ENCODE measurements around the gene INHBC.
A peak's percentile ranks its signal among the peaks of the same experiment; 100 is the strongest.
"Not testable (repeated sequence)": the region's sequence is repeated elsewhere in the genome, so short reads cannot be mapped to it uniquely, and the experiment has no call there.

Gene INHBC

GRCh38 chr12:57415088-57415487 lies 19.5 kb upstream of the INHBC start:
- Mint-ChIP-seq H3K27ac (peak overlapping the region; percentile 58), H3K9me3 (no peaks in the 10 kb centered on the region), H3K4me3 (no peak overlapping the region), H3K36me3 (ENCODE audit: low read depth) (peaks cover 29% of the 10 kb centered on the region), H3K27me3 (no peaks in the 10 kb centered on the region), H3K4me1 (ENCODE audit: low read depth) (peaks cover 44% of the 10 kb centered on the region)
- DNase-seq: no peak

- no peak for DNase-seq
- H3K27ac Mint-ChIP-seq: no peak overlapping the region
- no peaks in the 10 kb centered on the region for H3K27me3 Mint-ChIP-seq
- H3K4me3 Mint-ChIP-seq: no peak overlapping the region
- peaks cover 30% of the 10 kb centered on the region for H3K36me3 Mint-ChIP-seq (ENCODE audit: low read depth)
- no peaks in the 10 kb centered on the region for H3K9me3 Mint-ChIP-seq
- peaks cover 41% of the 10 kb centered on the region for H3K4me1 Mint-ChIP-seq (ENCODE audit: low read depth)
Observed at GRCh38 chr12:57416039-57416996, 18.3 kb upstream of the INHBC start.

GRCh38 chr12:57418255-57418654 lies 16.3 kb upstream of the INHBC start:
- no peaks in the 10 kb centered on the region for H3K27me3 Mint-ChIP-seq
- peaks cover 28% of the 10 kb centered on the region for H3K4me1 Mint-ChIP-seq (ENCODE audit: low read depth)
- peaks cover 26% of the 10 kb centered on the region for H3K36me3 Mint-ChIP-seq (ENCODE audit: low read depth)
- H3K9me3 Mint-ChIP-seq: no peaks in the 10 kb centered on the region
- no peak for DNase-seq
- H3K4me3 Mint-ChIP-seq: no peak overlapping the region
- no peak overlapping the region for H3K27ac Mint-ChIP-seq

- H3K4me3 Mint-ChIP-seq: no peak overlapping the region
- no peaks in the 10 kb centered on the region for H3K27me3 Mint-ChIP-seq
- peaks cover 28% of the 10 kb centered on the region for H3K4me1 Mint-ChIP-seq (ENCODE audit: low read depth)
- DNase-seq: no peak
- no peak overlapping the region for H3K27ac Mint-ChIP-seq
- no peaks in the 10 kb centered on the region for H3K9me3 Mint-ChIP-seq
- H3K36me3 Mint-ChIP-seq (ENCODE audit: low read depth): peaks cover 30% of the 10 kb centered on the region
Observed at GRCh38 chr12:57419495-57419894, 15.1 kb upstream of the INHBC start.

GRCh38 chr12:57420482-57420881 lies 14.1 kb upstream of the INHBC start:
- Mint-ChIP-seq H3K27me3 (no peaks in the 10 kb centered on the region), H3K27ac (no peak overlapping the region), H3K36me3 (ENCODE audit: low read depth) (peaks cover 30% of the 10 kb centered on the region), H3K9me3 (no peaks in the 10 kb centered on the region), H3K4me1 (ENCODE audit: low read depth) (peaks cover 30% of the 10 kb centered on the region), H3K4me3 (no peak overlapping the region)
- no peak for DNase-seq

- H3K27me3 Mint-ChIP-seq, H3K4me3 Mint-ChIP-seq, H3K9me3 Mint-ChIP-seq: not testable (repeated sequence)
- peak; percentile 20 for DNase-seq
- Mint-ChIP-seq H3K27ac (peak overlapping the region; percentile 4), H3K4me1 (ENCODE audit: low read depth) (peaks cover 43% of the 10 kb centered on the region), H3K36me3 (ENCODE audit: low read depth) (peaks cover 44% of the 10 kb centered on the region)
Observed at GRCh38 chr12:57426948-57427347, 7.6 kb upstream of the INHBC start.

- peak overlapping the region; percentile 97 for H3K27ac Mint-ChIP-seq
- peaks cover 31% of the 10 kb centered on the region for H3K36me3 Mint-ChIP-seq (ENCODE audit: low read depth)
- H3K9me3 Mint-ChIP-seq: no peaks in the 10 kb centered on the region
- DNase-seq: peak; percentile 24
- H3K4me1 Mint-ChIP-seq (ENCODE audit: low read depth): peaks cover 44% of the 10 kb centered on the region
- H3K4me3 Mint-ChIP-seq: peak overlapping the region; percentile 92
- no peaks in the 10 kb centered on the region for H3K27me3 Mint-ChIP-seq
Observed at GRCh38 chr12:57428965-57429364, 5.6 kb upstream of the INHBC start.

- H3K4me1 Mint-ChIP-seq (ENCODE audit: low read depth): peaks cover 42% of the 10 kb centered on the region
- DNase-seq: peak; percentile 40
- H3K9me3 Mint-ChIP-seq: no peaks in the 10 kb centered on the region
- peak overlapping the region; percentile 92 for H3K4me3 Mint-ChIP-seq
- peak overlapping the region; percentile 97 for H3K27ac Mint-ChIP-seq
- no peaks in the 10 kb centered on the region for H3K27me3 Mint-ChIP-seq
- H3K36me3 Mint-ChIP-seq (ENCODE audit: low read depth): peaks cover 28% of the 10 kb centered on the region
Observed at GRCh38 chr12:57429473-57430111, 5.0 kb upstream of the INHBC start.

- Mint-ChIP-seq H3K9me3 (no peaks in the 10 kb centered on the region), H3K27me3 (no peaks in the 10 kb centered on the region), H3K36me3 (ENCODE audit: low read depth) (peaks cover 26% of the 10 kb centered on the region), H3K4me3 (peak overlapping the region; percentile 92), H3K4me1 (ENCODE audit: low read depth) (peaks cover 43% of the 10 kb centered on the region), H3K27ac (peak overlapping the region; percentile 98)
- DNase-seq: no peak
Observed at GRCh38 chr12:57430112-57430930, 4.3 kb upstream of the INHBC start.

GRCh38 chr12:57430931-57431566 lies 3.5 kb upstream of the INHBC start, which contains the start of gene R3HDM2:
Gene R3HDM2 (minus strand): TSS chr12:57431043. CDS start chr12:57310428, 120,615 bp downstream.
- Mint-ChIP-seq H3K36me3 (ENCODE audit: low read depth) (peaks cover 22% of the 10 kb centered on the region), H3K27ac (peak within 1 kb of the TSS; percentile 98), H3K4me1 (ENCODE audit: low read depth) (peaks cover 43% of the 10 kb centered on the region), H3K4me3 (peak within 1 kb of the TSS; percentile 92), H3K27me3 (no peaks in the 10 kb centered on the region), H3K9me3 (no peaks in the 10 kb centered on the region)
- peak; percentile 98 for DNase-seq

GRCh38 chr12:57431654-57432188 lies 2.9 kb upstream of the INHBC start:
- peak; percentile 25 for DNase-seq
- H3K36me3 Mint-ChIP-seq (ENCODE audit: low read depth): peaks cover 16% of the 10 kb centered on the region
- H3K27ac Mint-ChIP-seq: peak overlapping the region; percentile 98
- H3K9me3 Mint-ChIP-seq: no peaks in the 10 kb centered on the region
- no peaks in the 10 kb centered on the region for H3K27me3 Mint-ChIP-seq
- H3K4me3 Mint-ChIP-seq: peak overlapping the region; percentile 84
- peaks cover 37% of the 10 kb centered on the region for H3K4me1 Mint-ChIP-seq (ENCODE audit: low read depth)

- Mint-ChIP-seq H3K27me3 (no peaks in the 10 kb centered on the region), H3K9me3 (no peaks in the 10 kb centered on the region), H3K4me1 (ENCODE audit: low read depth) (peaks cover 29% of the 10 kb centered on the region), H3K4me3 (no peak overlapping the region), H3K36me3 (ENCODE audit: low read depth) (peaks cover 12% of the 10 kb centered on the region), H3K27ac (no peak overlapping the region)
- DNase-seq: peak; percentile 11
Observed at GRCh38 chr12:57433370-57433769, 1.2 kb upstream of the INHBC start.

GRCh38 chr12:57435293-57435692 lies 709 bp downstream of the INHBC start:
- peaks cover 2% of the 10 kb centered on the region for H3K36me3 Mint-ChIP-seq (ENCODE audit: low read depth)
- H3K27ac Mint-ChIP-seq: peak overlapping the region; percentile 60
- peaks cover 17% of the 10 kb centered on the region for H3K4me1 Mint-ChIP-seq (ENCODE audit: low read depth)
- no peaks in the 10 kb centered on the region for H3K27me3 Mint-ChIP-seq
- no peak for DNase-seq
- peak overlapping the region; percentile 45 for H3K4me3 Mint-ChIP-seq
- H3K9me3 Mint-ChIP-seq: no peaks in the 10 kb centered on the region

GRCh38 chr12:57438400-57438799 lies 3.8 kb downstream of the INHBC start:
- Mint-ChIP-seq H3K4me3 (no peak overlapping the region), H3K9me3 (no peaks in the 10 kb centered on the region), H3K36me3 (ENCODE audit: low read depth) (no peaks in the 10 kb centered on the region), H3K4me1 (ENCODE audit: low read depth) (peaks cover 4% of the 10 kb centered on the region), H3K27me3 (peaks cover 2% of the 10 kb centered on the region), H3K27ac (no peak overlapping the region)
- no peak for DNase-seq

Measured in activated T-cell treated with anti-CD3 and anti-CD28 coated beads, Interleukin-2, amount 50 U/mL, for 24 hours (primary cell).